BJ (cell line): Measurements from ENCODE around the gene FSD1. TPM values are rescaled to one million over a fixed set of nuclear protein-coding genes. Genes with fewer than 3 reads are reported as not detected.

ENCODE experiments used
- CTCF ChIA-PET: fragments of 350-600 bp; formaldehyde crosslinking; extraction: SDS; loops from one replicate; lab custom pipeline; 2021; ENCODE audit warnings: antibody characterized with exemption, inconsistent platforms; lab: Yijun Ruan, JAX
- POLR2A ChIA-PET: fragments of 300-600 bp; sonication (Branson Sonifier 250); formaldehyde crosslinking; extraction: SDS; loops from one replicate; lab custom pipeline; 2021; ENCODE audit warnings: antibody characterized with exemption; lab: Charles Lee
- DNase-seq: peaks from one replicate; pipeline ENCODE4 v3.0.0-alpha.2; 2011; ENCODE audit warnings: low read depth
- H3K27me3 ChIP-seq: 2 replicates; pipeline ENCODE4 v1.6.0; 2011; ENCODE audit warnings: low read length; ENCODE audit not compliant: control insufficient read depth, insufficient read depth
- H3K36me3 ChIP-seq: 2 replicates; pipeline ENCODE4 v1.5.1; 2011; ENCODE audit warnings: low read length; ENCODE audit not compliant: control insufficient read depth, insufficient read depth
- H3K4me3 ChIP-seq: 2 replicates; pipeline ENCODE4 v1.5.1; 2011; ENCODE audit warnings: low read depth, mild to moderate bottlenecking, control low read depth, low read length
- polyA plus RNA-seq: library from polyadenylated mRNA; depleted of rRNA; stranded (reverse); fragments of >200 nt; gene quantifications from 2 replicates; pipeline ENCODE4 v1.2.3, GENCODE V29; 2011
- TF ChIP-seq, protein P1 (sequence below): IDR thresholded peaks from 2 replicates; pipeline ENCODE4 v1.5.1; 2011; ENCODE audit warnings: low read depth, mild to moderate bottlenecking, control low read depth, inconsistent platforms, low read length, moderate library complexity; ENCODE audit not compliant: insufficient read depth

The FSD1 gene
- polyA plus RNA-seq, 1 experiment = 11.9 TPM

DNA sequence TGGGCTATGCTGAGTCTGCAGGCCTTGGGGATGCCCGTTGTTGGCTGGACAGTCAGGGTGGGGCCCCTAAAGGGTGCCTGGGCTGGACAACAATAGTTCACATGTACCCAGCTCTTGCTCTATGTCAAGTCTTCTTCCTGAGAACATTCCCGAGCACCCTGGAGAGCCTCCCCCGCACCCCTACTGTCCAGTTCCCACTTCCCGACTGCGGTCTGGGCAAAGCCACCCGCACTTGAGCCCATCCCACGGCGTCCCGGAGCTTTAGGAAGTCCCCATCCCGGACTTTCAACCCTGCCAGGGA lies 37.9 kb downstream of the FSD1 start:
- Histone ChIP-seq H3K36me3 (no peaks in the 10 kb centered on the region), H3K4me3 (peak overlapping the region; percentile 53), H3K27me3 (no peaks in the 10 kb centered on the region)
- ChIA-PET POLR2A (interaction anchor here (0.8 to 1.1 kb wide), 2 partner anchors 10 to 14 kb away, joined by 3 to 4 read pairs; no protein-coding TSS in a partner anchor), CTCF (interaction anchor here (0.8 to 4.1 kb wide), 4 partner anchors 11 to 294 kb away, joined by 3 to 47 read pairs (median 5); partner anchors contain the start of gene SH3GL1)
- no peak for DNase-seq
- TF ChIP-seq, protein P1, sequence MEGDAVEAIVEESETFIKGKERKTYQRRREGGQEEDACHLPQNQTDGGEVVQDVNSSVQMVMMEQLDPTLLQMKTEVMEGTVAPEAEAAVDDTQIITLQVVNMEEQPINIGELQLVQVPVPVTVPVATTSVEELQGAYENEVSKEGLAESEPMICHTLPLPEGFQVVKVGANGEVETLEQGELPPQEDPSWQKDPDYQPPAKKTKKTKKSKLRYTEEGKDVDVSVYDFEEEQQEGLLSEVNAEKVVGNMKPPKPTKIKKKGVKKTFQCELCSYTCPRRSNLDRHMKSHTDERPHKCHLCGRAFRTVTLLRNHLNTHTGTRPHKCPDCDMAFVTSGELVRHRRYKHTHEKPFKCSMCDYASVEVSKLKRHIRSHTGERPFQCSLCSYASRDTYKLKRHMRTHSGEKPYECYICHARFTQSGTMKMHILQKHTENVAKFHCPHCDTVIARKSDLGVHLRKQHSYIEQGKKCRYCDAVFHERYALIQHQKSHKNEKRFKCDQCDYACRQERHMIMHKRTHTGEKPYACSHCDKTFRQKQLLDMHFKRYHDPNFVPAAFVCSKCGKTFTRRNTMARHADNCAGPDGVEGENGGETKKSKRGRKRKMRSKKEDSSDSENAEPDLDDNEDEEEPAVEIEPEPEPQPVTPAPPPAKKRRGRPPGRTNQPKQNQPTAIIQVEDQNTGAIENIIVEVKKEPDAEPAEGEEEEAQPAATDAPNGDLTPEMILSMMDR = no peak

DNA sequence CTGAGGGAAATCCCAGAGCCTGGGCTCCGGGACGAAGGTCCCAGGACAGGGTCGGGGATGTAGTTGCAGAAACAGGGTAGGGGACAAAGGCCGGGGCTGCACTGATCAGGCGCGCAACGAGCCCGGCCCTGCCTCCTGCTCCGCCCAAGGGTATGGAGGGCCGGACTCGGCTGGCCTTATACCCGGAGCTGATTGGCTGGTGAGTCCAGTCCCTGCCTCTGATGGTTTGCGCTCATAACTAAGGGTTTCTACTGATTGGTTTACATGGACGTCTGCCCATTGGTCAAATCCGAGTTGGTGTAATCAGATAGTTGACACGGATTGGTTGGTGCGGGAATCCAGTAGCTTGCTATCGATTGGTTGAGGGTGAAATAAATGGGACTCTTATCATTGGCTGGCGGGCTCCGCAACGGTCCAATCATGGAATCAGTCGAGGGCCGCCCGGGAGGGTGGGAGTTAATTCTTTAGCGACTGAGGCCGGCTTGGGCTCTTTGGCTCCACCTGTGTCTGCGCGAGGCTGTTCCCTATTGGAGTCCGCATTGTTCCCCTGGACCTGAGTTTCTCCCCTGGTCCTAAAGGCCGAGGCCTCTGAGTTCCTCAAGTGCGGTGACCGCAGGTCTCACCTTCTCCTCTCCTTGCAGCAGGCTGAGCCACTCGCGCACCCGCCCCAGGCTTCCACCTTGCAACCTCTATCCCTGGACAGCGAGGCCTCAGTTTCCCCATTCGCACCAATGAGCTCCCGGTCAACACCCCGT lies 38.4 kb downstream of the FSD1 start:
- ChIA-PET POLR2A (interaction anchor here (0.8 to 1.1 kb wide), 2 partner anchors 11 to 15 kb away, joined by 3 to 4 read pairs; no protein-coding TSS in a partner anchor), CTCF (interaction anchor here (0.8 to 4.1 kb wide), 5 partner anchors 10 to 293 kb away, joined by 3 to 47 read pairs (median 5); partner anchors contain the start of gene SH3GL1)
- H3K4me3 ChIP-seq = peak overlapping the region; percentile 64
- TF ChIP-seq, protein P1 = peak; percentile 49
- H3K27me3 ChIP-seq = no peaks in the 10 kb centered on the region
- H3K36me3 ChIP-seq = no peaks in the 10 kb centered on the region
- DNase-seq = peak; percentile 100

DNA sequence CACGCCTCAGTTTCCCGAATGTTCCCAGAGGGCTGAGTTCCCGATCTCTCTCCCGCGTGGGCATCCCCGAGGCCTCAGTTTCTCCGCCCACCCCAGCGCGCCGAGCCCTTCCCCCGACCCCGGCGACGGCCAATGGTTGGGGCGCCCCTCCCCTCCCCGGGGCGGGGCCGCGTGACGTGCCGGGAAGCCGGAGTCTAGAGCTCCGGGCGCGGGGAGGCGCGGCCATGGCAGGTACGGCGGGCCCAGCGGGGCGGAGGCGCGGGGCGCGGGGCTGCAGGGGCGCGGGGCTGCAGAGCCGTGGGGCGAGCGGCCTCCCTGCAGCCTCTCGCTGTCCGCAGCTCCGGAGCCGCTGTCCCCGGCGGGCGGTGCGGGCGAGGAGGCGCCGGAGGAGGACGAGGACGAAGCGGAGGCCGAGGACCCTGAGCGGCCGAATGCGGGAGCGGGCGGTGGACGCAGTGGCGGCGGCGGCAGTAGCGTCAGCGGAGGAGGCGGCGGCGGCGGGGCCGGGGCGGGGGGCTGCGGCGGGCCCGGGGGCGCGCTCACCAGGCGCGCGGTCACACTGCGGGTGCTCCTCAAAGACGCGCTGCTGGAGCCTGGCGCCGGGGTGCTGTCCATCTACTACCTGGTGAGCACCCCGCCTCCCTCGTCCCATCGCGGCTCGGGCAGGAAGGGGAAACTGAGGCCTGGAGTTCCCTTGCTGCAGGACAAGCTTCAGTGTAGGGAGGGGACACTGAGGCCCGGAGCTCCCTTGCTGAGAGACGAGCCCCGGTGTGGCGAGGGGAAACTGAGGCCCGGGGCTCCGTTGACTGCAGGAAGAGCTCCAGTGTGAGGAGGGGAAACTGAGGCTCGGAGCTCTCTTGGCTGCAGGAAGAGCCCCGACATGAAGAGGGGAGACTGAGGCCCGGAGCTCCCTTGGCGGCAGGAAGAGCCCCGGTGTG lies 39.2 kb downstream of the FSD1 start, which contains the start of gene MPND:
TSS of gene MPND (plus strand) at position 193 of the 938 bp plus-strand sequence. CDS start at position 225, 32 bp downstream.
- TF ChIP-seq, protein P1 = no peak
- ChIA-PET POLR2A (interaction anchor here (1.1 kb wide), 1 partner anchor 16 kb away, joined by 4 read pairs; no protein-coding TSS in a partner anchor), CTCF (interaction anchor here (1.2 to 4.1 kb wide), 4 partner anchors 9 to 182 kb away, joined by 3 to 47 read pairs (median 6); partner anchors contain the start of gene SH3GL1)
- H3K27me3 ChIP-seq = no peaks in the 10 kb centered on the region
- peak within 1 kb of the TSS; percentile 64 for H3K4me3 ChIP-seq
- H3K36me3 ChIP-seq = no peaks in the 10 kb centered on the region
- DNase-seq = no peak

DNA sequence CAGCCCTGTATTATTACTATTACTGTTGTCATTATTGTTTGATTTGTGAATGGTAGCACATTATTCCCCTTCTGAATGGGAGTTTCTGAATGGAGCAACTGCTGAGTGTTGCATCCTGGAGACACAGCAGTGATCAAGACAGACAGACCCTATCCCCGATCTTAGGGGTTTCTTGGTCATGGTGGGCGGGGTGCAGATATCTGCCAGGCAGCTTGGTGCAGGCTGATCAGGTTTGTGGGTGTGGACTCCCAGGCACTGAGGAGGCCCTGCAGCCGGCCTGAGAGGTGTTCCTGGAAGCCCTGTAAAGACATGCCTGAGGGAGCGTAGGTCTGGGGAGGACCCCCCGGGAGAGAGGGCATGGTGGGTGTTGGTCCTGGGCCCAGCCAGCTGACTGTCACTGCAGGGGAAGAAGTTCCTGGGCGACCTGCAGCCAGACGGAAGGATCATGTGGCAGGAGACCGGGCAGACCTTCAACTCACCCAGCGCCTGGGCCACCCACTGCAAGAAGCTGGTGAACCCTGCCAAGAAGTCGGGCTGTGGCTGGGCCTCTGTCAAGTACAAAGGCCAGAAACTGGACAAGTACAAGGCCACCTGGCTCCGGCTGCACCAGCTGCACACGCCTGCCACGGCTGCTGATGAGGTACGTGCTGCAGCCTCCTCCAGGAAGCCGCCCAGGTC lies 41.1 kb downstream of the FSD1 start:
- POLR2A ChIA-PET = no interaction called here

More for the DNA sequence above, 41.1 kb downstream of the FSD1 start:
- Histone ChIP-seq H3K4me3 (no peak overlapping the region), H3K27me3 (no peaks in the 10 kb centered on the region), H3K36me3 (0 out of 2 replicates have a peak, but pooled peaks cover 1% of the 10 kb centered on the region)
- no peak for DNase-seq
- TF ChIP-seq, protein P1 = no peak
- CTCF ChIA-PET = interaction anchor here (4.1 kb wide), 1 partner anchor 7 kb away, joined by 47 read pairs; no protein-coding TSS in a partner anchor
